DOHH2 (cell line): ENCODE data around the gene BICDL1.

Source experiments
- H3F3A ChIP-seq: fragments of 200-600 bp; sonication (generic), shearing (Covaris generic); 2 replicates; pipeline ENCODE4 v1.6.0; 2016; ENCODE audit warnings: antibody characterized with exemption, mild to moderate bottlenecking; ENCODE audit not compliant: control insufficient read depth, insufficient read depth
- H3K27ac ChIP-seq: fragments of 200-600 bp; sonication (generic); 2 replicates; pipeline ENCODE4 v1.5.1; 2014; ENCODE audit warnings: low read depth, mild to moderate bottlenecking, low read length, moderate library complexity
- H3K27me3 ChIP-seq: fragments of 200-600 bp; sonication (generic); 2 replicates; pipeline ENCODE4 v1.6.1; 2014; ENCODE audit warnings: mild to moderate bottlenecking, low read length, mixed read lengths; ENCODE audit not compliant: control insufficient read depth
- H3K36me3 ChIP-seq: fragments of 200-600 bp; sonication (generic); 2 replicates; pipeline ENCODE4 v1.6.1; 2014; ENCODE audit warnings: mild to moderate bottlenecking, low read length, moderate library complexity, mixed read lengths; ENCODE audit not compliant: control insufficient read depth
- H3K4me1 ChIP-seq: fragments of 200-600 bp; sonication (generic); 2 replicates; pipeline ENCODE4 v1.6.1; 2014; ENCODE audit warnings: mild to moderate bottlenecking, low read length, mixed read lengths; ENCODE audit not compliant: control insufficient read depth
- H3K4me2 ChIP-seq: fragments of 200-600 bp; sonication (generic); 2 replicates; pipeline ENCODE4 v1.6.0; 2014; ENCODE audit warnings: mild to moderate bottlenecking, low read length, moderate library complexity
- H3K4me3 ChIP-seq: fragments of 200-600 bp; sonication (generic); 2 replicates; pipeline ENCODE4 v1.5.1; 2014; ENCODE audit warnings: mild to moderate bottlenecking, low read length, mixed read lengths
- H3K79me2 ChIP-seq: fragments of 200-600 bp; sonication (generic); 2 replicates; pipeline ENCODE4 v1.6.1; 2014; ENCODE audit warnings: mild to moderate bottlenecking, low read length, mixed read lengths; ENCODE audit not compliant: control insufficient read depth
- H3K9me2 ChIP-seq: fragments of 200-600 bp; sonication (generic); replicated peaks from 2 replicates; pipeline ENCODE4 v1.6.1; 2014; ENCODE audit warnings: mild to moderate bottlenecking, low read length, mixed read lengths; ENCODE audit not compliant: control insufficient read depth
- H3K9me3 ChIP-seq: fragments of 200-600 bp; sonication (generic); 2 replicates; pipeline ENCODE4 v1.6.1; 2014; ENCODE audit warnings: antibody characterized with exemption, low read length, mixed read lengths; ENCODE audit not compliant: control insufficient read depth, insufficient read depth
- H4K20me1 ChIP-seq: fragments of 200-600 bp; sonication (generic); 2 replicates; pipeline ENCODE4 v1.6.0; 2014; ENCODE audit warnings: low read depth, mild to moderate bottlenecking, antibody characterized with exemption, low read length, moderate library complexity; ENCODE audit not compliant: control insufficient read depth, insufficient read depth
- EZH2phosphoT487 ChIP-seq: fragments of 200-600 bp; sonication (generic); IDR thresholded peaks from 2 replicates; pipeline ENCODE4 v1.6.1; 2017; ENCODE audit warnings: borderline replicate concordance, mild to moderate bottlenecking, antibody characterized with exemption, low read length, moderate library complexity, mixed read lengths
- TF ChIP-seq, protein P1 (sequence below): fragments of 200-600 bp; sonication (generic); IDR thresholded peaks from one replicate; pipeline ENCODE4 v1.5.1; 2014; ENCODE audit warnings: antibody characterized with exemption, mild to moderate bottlenecking, low read depth, low read length; ENCODE audit not compliant: poor library complexity, severe bottlenecking

BICDL1 gene

DNA sequence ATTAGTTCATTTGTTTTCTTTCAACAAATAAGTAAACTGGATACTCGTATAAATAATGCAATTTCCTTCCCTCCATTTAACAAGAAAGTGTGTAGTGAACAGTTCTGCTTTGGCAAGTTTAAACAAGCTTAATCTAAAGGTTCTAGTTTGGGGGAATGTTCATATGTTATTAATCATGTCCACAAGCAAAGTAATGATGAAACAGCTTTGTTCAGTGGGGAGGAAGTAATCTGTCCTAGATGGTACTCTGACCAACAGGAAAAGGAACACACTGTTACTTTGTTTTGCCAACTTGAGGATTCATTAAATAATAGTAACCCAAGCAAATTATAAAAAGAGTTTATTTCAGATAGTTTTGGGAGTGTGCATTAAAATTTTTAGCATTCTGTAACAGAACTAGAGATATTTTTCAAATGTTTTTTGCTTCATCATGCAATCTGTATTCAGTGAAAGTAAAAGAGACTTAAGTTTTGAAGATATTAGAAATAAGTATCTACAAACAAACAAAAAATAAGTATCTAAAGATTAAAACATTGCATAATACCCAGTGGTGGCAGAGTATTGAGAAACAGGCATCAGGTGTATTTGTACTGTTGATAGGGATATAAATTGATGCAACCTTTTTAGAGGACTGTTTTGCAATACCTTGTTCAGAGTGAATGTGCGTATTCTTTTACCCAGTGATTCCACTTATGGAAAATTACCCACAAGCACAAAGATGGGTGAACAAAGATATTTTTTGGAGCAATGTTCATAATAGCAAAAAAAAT lies 66.4 kb downstream of the BICDL1 start:
- Histone ChIP-seq H3K9me2 (no peaks in the 10 kb centered on the region), H3K4me3 (no peak overlapping the region), H3K4me2 (no peak overlapping the region), H3K9me3 (no peaks in the 10 kb centered on the region), H3K4me1 (no peaks in the 10 kb centered on the region), H4K20me1 (no peaks in the 10 kb centered on the region), H3K27me3 (no peaks in the 10 kb centered on the region), H3K79me2 (no peaks in the 10 kb centered on the region), H3K27ac (no peak overlapping the region), H3K36me3 (no peaks in the 10 kb centered on the region), H3F3A (no peaks in the 10 kb centered on the region)
- TF ChIP-seq, protein P1, sequence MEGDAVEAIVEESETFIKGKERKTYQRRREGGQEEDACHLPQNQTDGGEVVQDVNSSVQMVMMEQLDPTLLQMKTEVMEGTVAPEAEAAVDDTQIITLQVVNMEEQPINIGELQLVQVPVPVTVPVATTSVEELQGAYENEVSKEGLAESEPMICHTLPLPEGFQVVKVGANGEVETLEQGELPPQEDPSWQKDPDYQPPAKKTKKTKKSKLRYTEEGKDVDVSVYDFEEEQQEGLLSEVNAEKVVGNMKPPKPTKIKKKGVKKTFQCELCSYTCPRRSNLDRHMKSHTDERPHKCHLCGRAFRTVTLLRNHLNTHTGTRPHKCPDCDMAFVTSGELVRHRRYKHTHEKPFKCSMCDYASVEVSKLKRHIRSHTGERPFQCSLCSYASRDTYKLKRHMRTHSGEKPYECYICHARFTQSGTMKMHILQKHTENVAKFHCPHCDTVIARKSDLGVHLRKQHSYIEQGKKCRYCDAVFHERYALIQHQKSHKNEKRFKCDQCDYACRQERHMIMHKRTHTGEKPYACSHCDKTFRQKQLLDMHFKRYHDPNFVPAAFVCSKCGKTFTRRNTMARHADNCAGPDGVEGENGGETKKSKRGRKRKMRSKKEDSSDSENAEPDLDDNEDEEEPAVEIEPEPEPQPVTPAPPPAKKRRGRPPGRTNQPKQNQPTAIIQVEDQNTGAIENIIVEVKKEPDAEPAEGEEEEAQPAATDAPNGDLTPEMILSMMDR = no peak
- TF ChIP-seq EZH2phosphoT487 = no peak

DNA sequence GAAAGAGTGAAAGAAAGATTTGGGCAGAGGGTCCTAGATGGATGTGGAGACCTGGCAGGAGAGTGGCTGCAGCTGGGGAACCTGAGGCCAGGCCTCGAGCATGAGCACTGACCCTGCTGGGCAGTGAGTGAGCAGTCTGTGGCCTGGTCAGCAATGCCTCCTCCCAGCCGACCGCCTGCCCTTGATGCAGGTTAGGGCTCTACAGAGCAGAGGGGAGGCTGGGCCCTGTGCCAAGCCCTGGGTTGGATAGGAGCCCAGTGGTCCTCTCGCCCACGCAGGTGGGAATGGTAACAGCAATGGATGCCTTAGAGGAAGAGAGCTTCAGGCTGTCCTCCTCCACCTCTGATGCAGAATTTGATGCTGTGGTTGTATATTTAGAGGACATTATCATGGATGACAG lies 67.7 kb downstream of the BICDL1 start:
- no peaks in the 10 kb centered on the region for H3K79me2 ChIP-seq
- H3K27me3 ChIP-seq = no peaks in the 10 kb centered on the region
- H3K4me2 ChIP-seq = no peak overlapping the region
- no peaks in the 10 kb centered on the region for H3K4me1 ChIP-seq
- H3K9me3 ChIP-seq = no peaks in the 10 kb centered on the region
- no peaks in the 10 kb centered on the region for H3K36me3 ChIP-seq
- no peak overlapping the region for H3K27ac ChIP-seq
- no peaks in the 10 kb centered on the region for H3F3A ChIP-seq
- TF ChIP-seq, protein P1 = no peak
- no peak for TF ChIP-seq EZH2phosphoT487
- H3K9me2 ChIP-seq = no peaks in the 10 kb centered on the region
- no peak overlapping the region for H3K4me3 ChIP-seq
- H4K20me1 ChIP-seq = no peaks in the 10 kb centered on the region

DNA sequence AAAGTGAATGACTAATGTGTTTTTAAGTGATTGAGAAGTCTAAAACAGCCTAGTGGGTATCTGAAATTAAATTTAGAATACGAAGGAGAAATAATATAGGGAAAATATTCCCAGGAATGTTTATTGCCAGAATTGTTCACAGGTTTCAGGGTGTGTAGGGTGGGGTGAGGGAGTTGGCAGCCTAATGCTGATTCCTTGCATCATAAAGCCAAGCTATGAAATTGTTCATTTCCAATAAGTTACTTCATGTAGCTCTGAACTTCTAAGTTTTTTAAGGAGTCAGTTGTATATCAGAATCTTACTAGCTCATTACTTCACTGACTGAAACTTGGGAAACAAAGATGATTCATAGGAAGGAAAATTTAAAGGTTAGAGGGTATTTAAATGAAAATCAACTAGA lies 71.2 kb downstream of the BICDL1 start:
- no peaks in the 10 kb centered on the region for H3F3A ChIP-seq
- 0 out of 2 replicates have a peak, but pooled peaks cover 2% of the 10 kb centered on the region for H4K20me1 ChIP-seq
- TF ChIP-seq, protein P1 = no peak
- no peak for TF ChIP-seq EZH2phosphoT487
- H3K9me3 ChIP-seq = no peaks in the 10 kb centered on the region
- no peak overlapping the region for H3K27ac ChIP-seq
- H3K4me2 ChIP-seq = no peak overlapping the region
- H3K79me2 ChIP-seq = no peaks in the 10 kb centered on the region
- no peaks in the 10 kb centered on the region for H3K36me3 ChIP-seq
- no peak overlapping the region for H3K4me3 ChIP-seq
- H3K4me1 ChIP-seq = no peaks in the 10 kb centered on the region
- H3K27me3 ChIP-seq = no peaks in the 10 kb centered on the region
- no peaks in the 10 kb centered on the region for H3K9me2 ChIP-seq
